ENCODE data around the gene OTOG. TPM values are rescaled to one million over a fixed set of nuclear protein-coding genes. Genes with fewer than 3 reads are reported as not detected.

OTOG gene
- total and polyA plus RNA-seq, 2 donors (not counting 3 experiments of a cell fraction or from before 2014, with no cell fraction given) = not detected

- Histone ChIP-seq H3K4me1 (ENCODE audit: control insufficient read depth, extremely low read depth, insufficient read depth, low read length) (no peaks in the 10 kb centered on the region), H3K4me3 (replicated peaks in 1 of 3; ENCODE audit: insufficient read depth in 1 of 3, low read depth in 1 of 3, low read length in 3 of 3) (no peak overlapping the region), H3K79me2 (ENCODE audit: control insufficient read depth, insufficient read depth, low read length) (no peaks in the 10 kb centered on the region), H4K20me1 (replicated peaks; ENCODE audit: control insufficient read depth, extremely low read depth, insufficient read depth, low read length) (no peaks in the 10 kb centered on the region), H3K27me3 (ENCODE audit: control insufficient read depth in 2 of 2, insufficient read depth in 2 of 2, low read length in 2 of 2) (peaks cover 7 to 13% of the 10 kb centered on the region in 2 experiments), H3K27ac (ENCODE audit: insufficient read depth, low read depth, low read length) (no peak overlapping the region), H3K9me3 (replicated peaks; ENCODE audit: control insufficient read depth, insufficient read depth, low read length) (no peaks in the 10 kb centered on the region), H3K9me1 (replicated peaks; ENCODE audit: control insufficient read depth, extremely low read depth, insufficient read depth, low read length) (no peaks in the 10 kb centered on the region), H3K4me2 (ENCODE audit: insufficient read depth, low read length) (no peak overlapping the region), H2AFZ (ENCODE audit: low read depth, low read length) (no peak overlapping the region), H3K9ac (replicated peaks; ENCODE audit: extremely low read depth, insufficient read depth, low read length) (no peak overlapping the region), H3K36me3 (ENCODE audit: control insufficient read depth in 2 of 2, extremely low read depth in 1 of 2, insufficient read depth in 2 of 2, low read length in 2 of 2) (no peaks in the 10 kb centered on the region)
- ChIA-PET POLR2A (no interaction called here), CTCF (interaction anchor here (1.0 to 1.5 kb wide), 2 partner anchors 11 to 149 kb away, joined by 4 to 5 read pairs; no protein-coding TSS in a partner anchor)
- TF ChIP-seq JUN (IDR thresholded peaks at IDR 0.05; ENCODE audit: borderline replicate concordance, insufficient read depth, insufficient read length, low read depth) (no peak), MYC (IDR thresholded peaks at IDR 0.05; ENCODE audit: low read depth, low read length) (no peak), POLR2A (IDR thresholded peaks at IDR 0.05; ENCODE audit: low read depth, low read length) (no peak), CTCF (IDR thresholded peaks at IDR 0.05; ENCODE audit: extremely low read depth in 1 of 2, insufficient read depth in 1 of 2, low read depth in 1 of 2, low read length in 2 of 2) (no peak), EZH2 (IDR thresholded peaks at IDR 0.05; ENCODE audit: borderline replicate concordance, low read depth, low read length, severe bottlenecking) (no peak), POLR2AphosphoS5 (IDR thresholded peaks at IDR 0.05; ENCODE audit: insufficient read depth, low read depth, low read length) (no peak), MAX (IDR thresholded peaks at IDR 0.05; ENCODE audit: insufficient read depth, insufficient read length) (no peak), FOS (IDR thresholded peaks at IDR 0.05; ENCODE audit: borderline replicate concordance, insufficient read depth, low read length) (no peak), GATA2 (IDR thresholded peaks at IDR 0.05; ENCODE audit: insufficient read depth, insufficient read length, low read depth, low read length) (no peak)
- FAIRE-seq (no peak), DNase-seq (ENCODE audit: low read depth, low spot score) (no peak)
- no TSS peak for BruUV-seq (replicated peaks)
- intact Hi-C loops (cut with micrococcal nuclease) (no loop called here), dilution Hi-C loops (cut with MboI; ENCODE audit: extremely low pct_ligation_motif_present, low sequenced_read_pairs) (no loop called here)
These were observed 8.3 kb upstream of the OTOG start for GRCh38 chr11:17538731-17539130.

Measured in endothelial cell of umbilical vein (primary cell).